Activated CD4-positive, alpha-beta T cell treated with anti-CD3 and anti-CD28 coated beads, Interleukin-2, amount 10 ng/mL, durations not matched to agents 24 days and 14 days (primary cell): ENCODE data around the gene KCNG1. TPM values are rescaled to one million over a fixed set of nuclear protein-coding genes. Genes with fewer than 3 reads are reported as not detected.

Source experiments
- total RNA-seq: library from RNA; stranded (reverse); gene quantifications from 2 replicates; pipeline ENCODE4 v1.2.3, GENCODE V29; 2022

KCNG1 gene
- total RNA-seq, 1 donor from 2014 or later = 12.3 TPM

Other genes starting within 250 kb of the KCNG1 start
- 7.2 and 8.4 TPM in 2 replicates for gene BCAS4, start 228.0 kb downstream of the KCNG1 start, total RNA-seq
- gene ADNP, start 91.7 kb downstream of the KCNG1 start, total RNA-seq = 68.3 and 72.9 TPM in 2 replicates
- gene DPM1, start 64.6 kb downstream of the KCNG1 start, total RNA-seq = 61.2 and 68.3 TPM in 2 replicates
- gene MOCS3, start 64.3 kb downstream of the KCNG1 start, total RNA-seq = 5.7 and 6.3 TPM in 2 replicates